HEK293 (cell line): Measurements from ENCODE around the gene RNF227.

Experiments
- CTCF ChIA-PET: fragments of 350-600 bp; formaldehyde crosslinking; extraction: SDS; loops from one replicate; lab custom pipeline; 2021; ENCODE audit warnings: antibody characterized with exemption; lab: Yijun Ruan, JAX
- POLR2A ChIA-PET: fragments of 300-600 bp; formaldehyde crosslinking; extraction: SDS; loops from one replicate; lab custom pipeline; 2020; ENCODE audit warnings: antibody characterized with exemption, inconsistent platforms; lab: Yijun Ruan, JAX
- H3K27ac ChIP-seq: fragments of 200-500 bp; sonication (Bioruptor generic); 2 replicates; pipeline ENCODE4 v1.5.1; 2014; ENCODE audit warnings: low read depth, low read length, control low read depth, inconsistent platforms; ENCODE audit errors: extremely low read depth
- H3K36me3 ChIP-seq, 2 experiments: fragments of 200-500 bp in 1 of 2; sonication (Bioruptor generic) in 1 of 2; 1 replicate in 1 of 2; 2 replicates in 1 of 2; pipeline ENCODE4 v1.5.1; 2014 to 2017; ENCODE audit warnings: inconsistent platforms in 2 of 2, low read length in 2 of 2; ENCODE audit not compliant: control insufficient read depth in 2 of 2, insufficient read depth in 1 of 2
- H3K4me1 ChIP-seq: fragments of 200-500 bp; sonication (Bioruptor generic); 2 replicates; pipeline ENCODE4 v1.5.1; 2014; ENCODE audit warnings: mild to moderate bottlenecking, low read length, inconsistent platforms; ENCODE audit not compliant: control insufficient read depth, insufficient read depth
- H3K4me3 ChIP-seq: 2 replicates; pipeline ENCODE4 v1.5.1; 2011; ENCODE audit warnings: low read depth, mild to moderate bottlenecking, control low read depth, low read length, moderate library complexity
- H3K9me3 ChIP-seq: fragments of 200-500 bp; sonication (Bioruptor generic); 2 replicates; pipeline ENCODE4 v1.5.1; 2014; ENCODE audit warnings: low read depth, low read length, inconsistent platforms; ENCODE audit not compliant: control insufficient read depth, insufficient read depth
- HOXC10 ChIP-seq: sonication (generic); formaldehyde crosslinking; IDR thresholded peaks from 2 replicates; pipeline ENCODE4 v1.8.1; 2023; ENCODE audit warnings: mild to moderate bottlenecking, missing genetic modification reagents
- OVOL3 ChIP-seq: fragments of 450-650 bp; formaldehyde crosslinking; IDR thresholded peaks from 2 replicates; pipeline ENCODE4 v1.5.1; 2016; ENCODE audit warnings: missing biosample characterization, missing genetic modification characterization
- TRIM28 ChIP-seq: IDR thresholded peaks from 2 replicates; pipeline ENCODE4 v1.6.1; 2011; ENCODE audit warnings: low read length, control low read depth, borderline replicate concordance
- ZFP69B ChIP-seq: fragments of 450-650 bp; formaldehyde crosslinking; IDR thresholded peaks from 2 replicates; pipeline ENCODE4 v1.5.1; 2016; ENCODE audit warnings: missing biosample characterization, missing genetic modification characterization
- ZNF10 ChIP-seq: fragments of 450-650 bp; formaldehyde crosslinking; IDR thresholded peaks from 2 replicates; pipeline ENCODE4 v1.5.1; 2017; ENCODE audit warnings: missing biosample characterization, missing genetic modification characterization
- ZNF112 ChIP-seq: fragments of 450-650 bp; formaldehyde crosslinking; IDR thresholded peaks from 2 replicates; pipeline ENCODE4 v1.5.0; 2017; ENCODE audit warnings: missing biosample characterization, missing genetic modification characterization
- ZNF138 ChIP-seq: fragments of 450-650 bp; formaldehyde crosslinking; IDR thresholded peaks from 2 replicates; pipeline ENCODE4 v1.5.1; 2016; ENCODE audit warnings: missing biosample characterization, missing genetic modification characterization, borderline replicate concordance
- ZNF155 ChIP-seq: fragments of 450-650 bp; formaldehyde crosslinking; IDR thresholded peaks from 2 replicates; pipeline ENCODE4 v1.5.1; 2016; ENCODE audit warnings: missing biosample characterization, missing genetic modification characterization
- ZNF664 ChIP-seq: fragments of 450-650 bp; formaldehyde crosslinking; IDR thresholded peaks from 2 replicates; pipeline ENCODE4 v1.5.1; 2016; ENCODE audit warnings: missing biosample characterization, missing genetic modification characterization
- ZNF76 ChIP-seq: fragments of 450-650 bp; formaldehyde crosslinking; IDR thresholded peaks from 2 replicates; pipeline ENCODE4; 2016; ENCODE audit warnings: low read depth, missing biosample characterization, missing genetic modification characterization, borderline replicate concordance
- ZSCAN16 ChIP-seq: fragments of 450-650 bp; formaldehyde crosslinking; IDR thresholded peaks from 2 replicates; pipeline ENCODE4 v1.5.1; 2016; ENCODE audit warnings: missing biosample characterization, missing genetic modification characterization
- TF ChIP-seq, protein P1 (sequence below): fragments of 450-650 bp; IDR thresholded peaks from 2 replicates; pipeline ENCODE4 v1.5.1; 2018; ENCODE audit warnings: missing biosample characterization, missing genetic modification characterization
- TF ChIP-seq, protein P2 (sequence below): fragments of 450-650 bp; formaldehyde crosslinking; IDR thresholded peaks from 2 replicates; pipeline ENCODE4 v1.5.0; 2017; ENCODE audit warnings: missing biosample characterization, missing genetic modification characterization, borderline replicate concordance
- TF ChIP-seq, protein P3 (sequence below): fragments of 450-650 bp; formaldehyde crosslinking; IDR thresholded peaks from 2 replicates; pipeline ENCODE4 v1.5.1; 2016; ENCODE audit warnings: missing biosample characterization, missing genetic modification characterization
- TF ChIP-seq, protein P4 (sequence below): fragments of 450-650 bp; formaldehyde crosslinking; IDR thresholded peaks from 2 replicates; pipeline ENCODE4 v1.5.1; 2016; ENCODE audit warnings: missing biosample characterization, missing genetic modification characterization
- TF ChIP-seq, protein P5 (sequence below): fragments of 450-650 bp; formaldehyde crosslinking; IDR thresholded peaks from 2 replicates; pipeline ENCODE4 v1.5.1; 2017; ENCODE audit warnings: missing biosample characterization, mild to moderate bottlenecking, missing genetic modification characterization, moderate library complexity
- TF ChIP-seq, protein P6 (sequence below): fragments of 450-650 bp; formaldehyde crosslinking; IDR thresholded peaks from 2 replicates; pipeline ENCODE4 v1.5.1; 2017; ENCODE audit warnings: missing biosample characterization, missing genetic modification characterization

The RNF227 gene

DNA sequence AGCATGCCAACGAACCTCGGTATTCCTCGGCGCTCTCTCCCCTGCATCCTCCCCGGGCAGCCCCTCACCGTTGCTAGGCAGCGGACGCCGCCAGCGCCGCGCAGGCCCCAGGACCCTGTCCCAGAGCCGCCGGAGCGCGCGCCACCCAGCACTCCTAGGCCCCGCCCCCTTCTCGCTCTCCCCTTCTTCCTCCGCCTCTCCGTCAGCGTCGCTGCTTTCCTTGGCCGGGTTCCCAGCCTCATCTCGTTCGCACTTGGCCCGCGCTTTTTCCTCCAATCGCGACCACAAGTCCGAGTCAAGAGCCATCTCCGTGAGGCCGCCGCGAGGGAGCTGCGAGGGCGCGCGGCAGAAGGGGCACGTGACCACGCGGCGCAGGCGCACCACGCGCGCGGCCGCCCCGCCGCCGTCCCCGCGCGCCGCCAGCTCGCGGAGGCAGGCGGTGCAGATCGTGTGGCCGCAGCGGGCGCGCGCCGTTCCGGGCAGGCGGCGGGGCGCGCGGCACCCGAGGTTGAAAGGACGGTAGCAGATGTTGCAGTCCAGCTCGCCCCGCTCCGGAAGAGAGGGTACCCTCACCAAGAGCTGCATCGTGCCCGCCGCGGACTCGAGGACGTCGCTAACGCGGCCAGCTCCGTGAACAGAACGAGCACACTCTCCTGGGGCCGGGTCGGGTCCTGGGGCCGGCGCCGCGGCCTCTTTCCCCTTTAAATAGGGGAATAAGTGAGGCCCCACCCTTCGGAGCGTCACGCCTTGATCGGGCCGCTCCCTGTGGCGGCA is at the start of gene RNF227 (continued):
- TF ChIP-seq, protein P1, sequence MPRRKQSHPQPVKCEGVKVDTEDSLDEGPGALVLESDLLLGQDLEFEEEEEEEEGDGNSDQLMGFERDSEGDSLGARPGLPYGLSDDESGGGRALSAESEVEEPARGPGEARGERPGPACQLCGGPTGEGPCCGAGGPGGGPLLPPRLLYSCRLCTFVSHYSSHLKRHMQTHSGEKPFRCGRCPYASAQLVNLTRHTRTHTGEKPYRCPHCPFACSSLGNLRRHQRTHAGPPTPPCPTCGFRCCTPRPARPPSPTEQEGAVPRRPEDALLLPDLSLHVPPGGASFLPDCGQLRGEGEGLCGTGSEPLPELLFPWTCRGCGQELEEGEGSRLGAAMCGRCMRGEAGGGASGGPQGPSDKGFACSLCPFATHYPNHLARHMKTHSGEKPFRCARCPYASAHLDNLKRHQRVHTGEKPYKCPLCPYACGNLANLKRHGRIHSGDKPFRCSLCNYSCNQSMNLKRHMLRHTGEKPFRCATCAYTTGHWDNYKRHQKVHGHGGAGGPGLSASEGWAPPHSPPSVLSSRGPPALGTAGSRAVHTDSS (tag by site-specific recombination): no peak

DNA sequence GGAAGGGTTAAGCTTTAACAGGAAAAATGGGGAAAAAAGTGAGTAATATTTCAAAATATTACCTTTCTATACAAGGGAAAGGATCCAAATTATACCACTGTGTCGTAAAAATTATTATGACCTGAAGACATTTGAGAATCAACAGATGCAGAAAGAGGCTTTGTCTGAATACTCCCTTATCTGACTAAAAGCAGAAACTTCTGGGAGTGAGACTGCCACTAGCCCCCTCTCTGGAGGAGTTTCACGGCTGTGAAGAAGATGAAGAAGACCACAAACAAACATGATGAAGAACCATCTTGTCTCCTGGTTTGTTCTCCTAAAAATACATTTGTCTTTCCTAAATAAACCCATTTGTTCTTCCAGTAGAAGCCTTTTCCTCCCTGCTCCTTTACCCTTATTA is 45.3 kb upstream of the RNF227 start:
- Histone ChIP-seq H3K27ac (no peak overlapping the region), H3K9me3 (no peaks in the 10 kb centered on the region), H3K4me1 (no peaks in the 10 kb centered on the region), H3K36me3 (no peaks in the 10 kb centered on the region), H3K4me3 (no peak overlapping the region)
- TF ChIP-seq, protein P2, sequence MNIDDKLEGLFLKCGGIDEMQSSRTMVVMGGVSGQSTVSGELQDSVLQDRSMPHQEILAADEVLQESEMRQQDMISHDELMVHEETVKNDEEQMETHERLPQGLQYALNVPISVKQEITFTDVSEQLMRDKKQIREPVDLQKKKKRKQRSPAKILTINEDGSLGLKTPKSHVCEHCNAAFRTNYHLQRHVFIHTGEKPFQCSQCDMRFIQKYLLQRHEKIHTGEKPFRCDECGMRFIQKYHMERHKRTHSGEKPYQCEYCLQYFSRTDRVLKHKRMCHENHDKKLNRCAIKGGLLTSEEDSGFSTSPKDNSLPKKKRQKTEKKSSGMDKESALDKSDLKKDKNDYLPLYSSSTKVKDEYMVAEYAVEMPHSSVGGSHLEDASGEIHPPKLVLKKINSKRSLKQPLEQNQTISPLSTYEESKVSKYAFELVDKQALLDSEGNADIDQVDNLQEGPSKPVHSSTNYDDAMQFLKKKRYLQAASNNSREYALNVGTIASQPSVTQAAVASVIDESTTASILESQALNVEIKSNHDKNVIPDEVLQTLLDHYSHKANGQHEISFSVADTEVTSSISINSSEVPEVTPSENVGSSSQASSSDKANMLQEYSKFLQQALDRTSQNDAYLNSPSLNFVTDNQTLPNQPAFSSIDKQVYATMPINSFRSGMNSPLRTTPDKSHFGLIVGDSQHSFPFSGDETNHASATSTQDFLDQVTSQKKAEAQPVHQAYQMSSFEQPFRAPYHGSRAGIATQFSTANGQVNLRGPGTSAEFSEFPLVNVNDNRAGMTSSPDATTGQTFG (tag by site-specific recombination): no peak
- TF ChIP-seq ZNF112 (no peak), ZNF10 (no peak), OVOL3 (no peak), ZNF76 (no peak), TRIM28 (no peak), ZSCAN16 (tag by site-specific recombination) (no peak), ZNF138 (tag by site-specific recombination) (no peak), ZFP69B (no peak), ZNF155 (no peak), ZNF664 (no peak), HOXC10 (CRISPR knock-in tag) (no peak)
- TF ChIP-seq, protein P3, sequence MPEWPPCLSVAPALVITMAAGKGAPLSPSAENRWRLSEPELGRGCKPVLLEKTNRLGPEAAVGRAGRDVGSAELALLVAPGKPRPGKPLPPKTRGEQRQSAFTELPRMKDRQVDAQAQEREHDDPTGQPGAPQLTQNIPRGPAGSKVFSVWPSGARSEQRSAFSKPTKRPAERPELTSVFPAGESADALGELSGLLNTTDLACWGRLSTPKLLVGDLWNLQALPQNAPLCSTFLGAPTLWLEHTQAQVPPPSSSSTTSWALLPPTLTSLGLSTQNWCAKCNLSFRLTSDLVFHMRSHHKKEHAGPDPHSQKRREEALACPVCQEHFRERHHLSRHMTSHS (tag by site-specific recombination): no peak
- TF ChIP-seq, protein P4, sequence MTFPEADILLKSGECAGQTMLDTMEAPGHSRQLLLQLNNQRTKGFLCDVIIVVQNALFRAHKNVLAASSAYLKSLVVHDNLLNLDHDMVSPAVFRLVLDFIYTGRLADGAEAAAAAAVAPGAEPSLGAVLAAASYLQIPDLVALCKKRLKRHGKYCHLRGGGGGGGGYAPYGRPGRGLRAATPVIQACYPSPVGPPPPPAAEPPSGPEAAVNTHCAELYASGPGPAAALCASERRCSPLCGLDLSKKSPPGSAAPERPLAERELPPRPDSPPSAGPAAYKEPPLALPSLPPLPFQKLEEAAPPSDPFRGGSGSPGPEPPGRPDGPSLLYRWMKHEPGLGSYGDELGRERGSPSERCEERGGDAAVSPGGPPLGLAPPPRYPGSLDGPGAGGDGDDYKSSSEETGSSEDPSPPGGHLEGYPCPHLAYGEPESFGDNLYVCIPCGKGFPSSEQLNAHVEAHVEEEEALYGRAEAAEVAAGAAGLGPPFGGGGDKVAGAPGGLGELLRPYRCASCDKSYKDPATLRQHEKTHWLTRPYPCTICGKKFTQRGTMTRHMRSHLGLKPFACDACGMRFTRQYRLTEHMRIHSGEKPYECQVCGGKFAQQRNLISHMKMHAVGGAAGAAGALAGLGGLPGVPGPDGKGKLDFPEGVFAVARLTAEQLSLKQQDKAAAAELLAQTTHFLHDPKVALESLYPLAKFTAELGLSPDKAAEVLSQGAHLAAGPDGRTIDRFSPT (tag by site-specific recombination): no peak
- ChIA-PET CTCF (interaction anchor here (0.6 to 2.9 kb wide), 6 partner anchors 11 to 96 kb away, joined by 3 to 20 read pairs (median 3); no protein-coding TSS in a partner anchor), POLR2A (no interaction called here)

DNA sequence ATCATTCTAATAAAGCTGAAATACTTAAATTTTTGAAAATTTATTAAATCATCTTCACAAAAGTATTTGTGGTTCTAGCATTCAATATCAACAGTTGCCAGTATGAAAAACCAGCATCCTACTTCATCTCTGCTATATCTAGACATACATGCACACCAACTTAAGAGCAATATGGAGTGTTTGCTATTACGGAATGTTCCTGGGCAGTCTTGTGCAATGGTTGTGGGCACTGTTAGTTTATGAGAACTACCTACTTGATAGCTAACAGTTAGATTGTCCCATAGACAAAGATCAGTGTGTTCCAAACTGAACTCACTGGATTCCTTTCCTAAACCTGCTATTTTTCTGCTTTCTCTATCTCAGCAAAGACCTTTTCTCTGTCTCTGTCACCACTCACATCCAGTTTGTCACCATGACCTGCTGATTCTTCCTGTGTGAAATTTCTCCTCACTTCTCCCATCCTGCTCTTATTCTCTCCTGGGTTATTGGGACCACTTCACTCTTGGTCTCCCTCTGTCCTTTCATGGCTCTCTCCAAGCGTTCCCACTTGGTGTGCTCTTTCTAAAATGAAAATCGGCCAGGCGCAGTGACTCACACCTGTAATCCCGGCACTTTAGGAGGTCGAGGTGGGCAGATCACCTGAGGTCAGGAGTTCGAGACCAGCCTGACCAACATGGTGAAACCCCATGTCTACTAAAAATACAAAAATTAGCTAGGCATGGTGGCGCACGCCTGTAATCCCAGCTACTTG is 43.6 kb upstream of the RNF227 start:
- H3K4me1 ChIP-seq: no peaks in the 10 kb centered on the region
- TF ChIP-seq, protein P5, sequence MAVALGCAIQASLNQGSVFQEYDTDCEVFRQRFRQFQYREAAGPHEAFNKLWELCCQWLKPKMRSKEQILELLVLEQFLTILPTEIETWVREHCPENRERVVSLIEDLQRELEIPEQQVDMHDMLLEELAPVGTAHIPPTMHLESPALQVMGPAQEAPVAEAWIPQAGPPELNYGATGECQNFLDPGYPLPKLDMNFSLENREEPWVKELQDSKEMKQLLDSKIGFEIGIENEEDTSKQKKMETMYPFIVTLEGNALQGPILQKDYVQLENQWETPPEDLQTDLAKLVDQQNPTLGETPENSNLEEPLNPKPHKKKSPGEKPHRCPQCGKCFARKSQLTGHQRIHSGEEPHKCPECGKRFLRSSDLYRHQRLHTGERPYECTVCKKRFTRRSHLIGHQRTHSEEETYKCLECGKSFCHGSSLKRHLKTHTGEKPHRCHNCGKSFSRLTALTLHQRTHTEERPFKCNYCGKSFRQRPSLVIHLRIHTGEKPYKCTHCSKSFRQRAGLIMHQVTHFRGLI (tag by site-specific recombination): no peak
- TF ChIP-seq, protein P6, sequence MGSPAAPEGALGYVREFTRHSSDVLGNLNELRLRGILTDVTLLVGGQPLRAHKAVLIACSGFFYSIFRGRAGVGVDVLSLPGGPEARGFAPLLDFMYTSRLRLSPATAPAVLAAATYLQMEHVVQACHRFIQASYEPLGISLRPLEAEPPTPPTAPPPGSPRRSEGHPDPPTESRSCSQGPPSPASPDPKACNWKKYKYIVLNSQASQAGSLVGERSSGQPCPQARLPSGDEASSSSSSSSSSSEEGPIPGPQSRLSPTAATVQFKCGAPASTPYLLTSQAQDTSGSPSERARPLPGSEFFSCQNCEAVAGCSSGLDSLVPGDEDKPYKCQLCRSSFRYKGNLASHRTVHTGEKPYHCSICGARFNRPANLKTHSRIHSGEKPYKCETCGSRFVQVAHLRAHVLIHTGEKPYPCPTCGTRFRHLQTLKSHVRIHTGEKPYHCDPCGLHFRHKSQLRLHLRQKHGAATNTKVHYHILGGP (tag by site-specific recombination): no peak
- TF ChIP-seq, all 188 proteins: peak for 0
- Histone ChIP-seq H3K4me3 (no peak overlapping the region), H3K27ac (no peak overlapping the region), H3K9me3 (no peaks in the 10 kb centered on the region), H3K36me3 (no peaks in the 10 kb centered on the region)
- ChIA-PET POLR2A (no interaction called here), CTCF (interaction anchor here (0.5 to 0.6 kb wide), 3 partner anchors 30 to 729 kb away, joined by 3 read pairs; no protein-coding TSS in a partner anchor)
